GM23338 (cell line): Measurements from ENCODE around the gene DTNBP1. TPM values are rescaled to one million over a fixed set of nuclear protein-coding genes. Genes with fewer than 3 reads are reported as not detected.

Source experiments
- ATAC-seq: fragments of 200-7000 bp; cut with Tn5 transposase; 3 replicates; pipeline ENCODE4 v1.9.1; 2020
- DNase-seq: peaks from one replicate; pipeline ENCODE4 v3.0.0-alpha.2; 2015; ENCODE audit warnings: low spot score
- H2AFZ ChIP-seq: fragments of 200-600 bp; sonication (generic); 2 replicates; pipeline ENCODE4 v1.8.0; 2016; ENCODE audit warnings: antibody characterized with exemption, mild to moderate bottlenecking, moderate library complexity
- H3F3A ChIP-seq: fragments of 200-600 bp; sonication (generic); replicated peaks from 2 replicates; pipeline ENCODE4 v1.8.0; 2017; ENCODE audit warnings: antibody characterized with exemption, mixed run types, low read depth
- H3K27ac ChIP-seq: fragments of 200-600 bp; sonication (generic); 2 replicates; pipeline ENCODE4 v1.6.1; 2016; ENCODE audit warnings: low read depth
- H3K27me3 ChIP-seq: fragments of 200-600 bp; sonication (generic); 2 replicates; pipeline ENCODE4 v1.8.0; 2016; ENCODE audit warnings: mild to moderate bottlenecking, mixed run types, moderate library complexity; ENCODE audit not compliant: insufficient read depth
- H3K36me3 ChIP-seq: fragments of 200-600 bp; sonication (generic); 2 replicates; pipeline ENCODE4 v1.8.0; 2016; ENCODE audit warnings: mild to moderate bottlenecking; ENCODE audit not compliant: insufficient read depth
- H3K4me1 ChIP-seq: fragments of 200-600 bp; sonication (generic); 2 replicates; pipeline ENCODE4 v1.8.0; 2016; ENCODE audit warnings: mild to moderate bottlenecking, moderate library complexity; ENCODE audit not compliant: insufficient read depth
- H3K4me2 ChIP-seq: fragments of 200-600 bp; sonication (generic); 2 replicates; pipeline ENCODE4 v1.7.1; 2017; ENCODE audit warnings: mixed run types
- H3K4me3 ChIP-seq: fragments of 200-600 bp; sonication (generic); 2 replicates; pipeline ENCODE4 v1.6.1; 2016; ENCODE audit warnings: mixed run types
- H3K79me2 ChIP-seq: fragments of 200-600 bp; sonication (generic); replicated peaks from 2 replicates; pipeline ENCODE4 v1.8.0; 2017; ENCODE audit warnings: mild to moderate bottlenecking; ENCODE audit not compliant: insufficient read depth
- H3K9me2 ChIP-seq: fragments of 200-600 bp; sonication (generic); 2 replicates; pipeline ENCODE4 v1.8.0; 2017; ENCODE audit not compliant: insufficient read depth
- H4K20me1 ChIP-seq: fragments of 200-600 bp; sonication (generic); replicated peaks from 2 replicates; pipeline ENCODE4 v1.8.0; 2017; ENCODE audit warnings: mild to moderate bottlenecking; ENCODE audit not compliant: insufficient read depth
- H3K27ac Mint-ChIP-seq: 2 replicates; pipeline ENCODE4 v1.8.0; 2020; ENCODE audit warnings: inconsistent platforms, mild to moderate bottlenecking, moderate library complexity, mixed read lengths
- H3K27me3 Mint-ChIP-seq: 3 replicates; pipeline ENCODE4 v1.8.0; 2022; ENCODE audit warnings: low read depth, mild to moderate bottlenecking, moderate library complexity, mixed read lengths, inconsistent platforms; ENCODE audit not compliant: insufficient read depth, poor library complexity
- H3K36me3 Mint-ChIP-seq: 3 replicates; pipeline ENCODE4 v1.8.0; 2021; ENCODE audit warnings: low read depth, mild to moderate bottlenecking, inconsistent platforms, moderate library complexity, mixed read lengths
- H3K4me1 Mint-ChIP-seq: 3 replicates; pipeline ENCODE4 v1.8.0; 2020; ENCODE audit warnings: mild to moderate bottlenecking, inconsistent platforms, mixed read lengths
- H3K4me3 Mint-ChIP-seq: 3 replicates; pipeline ENCODE4 v1.8.0; 2021; ENCODE audit warnings: moderate library complexity, mild to moderate bottlenecking, inconsistent platforms, mixed read lengths
- H3K9me3 Mint-ChIP-seq: 3 replicates; pipeline ENCODE4 v1.8.0; 2020; ENCODE audit warnings: moderate library complexity, mild to moderate bottlenecking, inconsistent platforms, mixed read lengths
- EZH2 ChIP-seq: fragments of 200-600 bp; sonication (generic); IDR thresholded peaks from one replicate; pipeline ENCODE4 v1.8.0; 2017; ENCODE audit warnings: antibody characterized with exemption, mild to moderate bottlenecking, low read depth; ENCODE audit not compliant: unreplicated experiment
- JUNB ChIP-seq: IDR thresholded peaks from one replicate; pipeline ENCODE4 v1.6.1; 2016; ENCODE audit warnings: antibody characterized with exemption; ENCODE audit not compliant: unreplicated experiment
- STAT1 ChIP-seq: IDR thresholded peaks from one replicate; pipeline ENCODE4 v1.6.1; 2016; ENCODE audit warnings: antibody characterized with exemption; ENCODE audit not compliant: unreplicated experiment
- ZNF114 ChIP-seq: fragments of 250-450 bp; sonication (Bioruptor Pico); IDR thresholded peaks from 2 replicates; pipeline ENCODE4 v1.5.0; 2020; ENCODE audit warnings: mild to moderate bottlenecking, moderate library complexity
- ZNF331 ChIP-seq: fragments of 250-450 bp; sonication (Bioruptor Pico); IDR thresholded peaks from 2 replicates; pipeline ENCODE4 v1.5.0; 2020; ENCODE audit warnings: low read depth, mild to moderate bottlenecking, moderate library complexity
- polyA plus RNA-seq: library from polyadenylated mRNA; unstranded; fragments of >200 nt; fragmentation: Nextera tagmentation; extraction: Ambion mirVana; gene quantifications from 2 replicates; pipeline ENCODE4 v1.2.1, GENCODE V29; 2016
- total RNA-seq: library from RNA; depleted of rRNA; stranded (reverse); fragments of >200 nt; shearing (Covaris generic); gene quantifications from 2 replicates; pipeline ENCODE4 v1.2.3, GENCODE V29; 2014
- TF ChIP-seq, protein P1 (sequence below): fragments of 250-450 bp; sonication (Bioruptor Pico); IDR thresholded peaks from 2 replicates; pipeline ENCODE4 v1.5.0; 2020; ENCODE audit warnings: mild to moderate bottlenecking, moderate library complexity
- TF ChIP-seq, protein P2 (sequence below): IDR thresholded peaks from one replicate; pipeline ENCODE4 v1.6.1; 2018; ENCODE audit warnings: antibody characterized with exemption; ENCODE audit not compliant: unreplicated experiment
- TF ChIP-seq, protein P3 (sequence below): IDR thresholded peaks from 2 replicates; pipeline ENCODE4 v1.6.1; 2016; ENCODE audit warnings: antibody characterized with exemption

DTNBP1 gene
- total and polyA plus RNA-seq, 2 experiments from 2014 or later = 12.1 to 20.1 TPM

DNA sequence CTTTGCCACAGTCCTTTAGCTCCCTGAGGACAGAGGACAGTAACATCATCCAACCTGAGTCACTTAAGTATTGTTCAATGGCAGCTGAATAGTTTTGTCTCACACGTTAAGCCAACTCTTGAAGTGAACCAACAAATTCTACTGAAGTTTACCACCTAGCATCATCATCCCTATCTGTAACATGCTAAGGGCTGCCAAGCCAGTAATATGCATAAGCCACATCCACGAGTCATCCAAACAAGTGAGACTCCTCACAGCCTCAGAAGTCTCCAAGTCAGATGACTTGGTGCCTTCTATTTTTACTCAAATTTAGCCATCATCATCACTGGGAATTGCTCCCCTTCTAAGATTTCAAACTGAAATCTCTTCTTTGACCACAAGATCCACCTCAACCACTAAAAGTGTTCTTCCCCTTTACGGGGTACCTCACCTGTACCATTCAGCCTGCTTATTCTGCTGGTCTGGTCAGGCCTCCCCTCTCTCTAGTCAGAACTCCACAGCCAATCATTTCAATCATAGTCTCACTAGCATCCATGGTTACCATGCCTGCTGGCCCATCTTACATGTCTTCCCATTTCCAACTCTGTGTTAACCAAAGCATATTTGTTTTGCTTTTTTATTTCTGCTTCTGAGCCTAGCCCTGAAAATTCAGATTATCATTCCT, 73.7 kb downstream of the DTNBP1 start (continued):
- TF ChIP-seq, protein P1, sequence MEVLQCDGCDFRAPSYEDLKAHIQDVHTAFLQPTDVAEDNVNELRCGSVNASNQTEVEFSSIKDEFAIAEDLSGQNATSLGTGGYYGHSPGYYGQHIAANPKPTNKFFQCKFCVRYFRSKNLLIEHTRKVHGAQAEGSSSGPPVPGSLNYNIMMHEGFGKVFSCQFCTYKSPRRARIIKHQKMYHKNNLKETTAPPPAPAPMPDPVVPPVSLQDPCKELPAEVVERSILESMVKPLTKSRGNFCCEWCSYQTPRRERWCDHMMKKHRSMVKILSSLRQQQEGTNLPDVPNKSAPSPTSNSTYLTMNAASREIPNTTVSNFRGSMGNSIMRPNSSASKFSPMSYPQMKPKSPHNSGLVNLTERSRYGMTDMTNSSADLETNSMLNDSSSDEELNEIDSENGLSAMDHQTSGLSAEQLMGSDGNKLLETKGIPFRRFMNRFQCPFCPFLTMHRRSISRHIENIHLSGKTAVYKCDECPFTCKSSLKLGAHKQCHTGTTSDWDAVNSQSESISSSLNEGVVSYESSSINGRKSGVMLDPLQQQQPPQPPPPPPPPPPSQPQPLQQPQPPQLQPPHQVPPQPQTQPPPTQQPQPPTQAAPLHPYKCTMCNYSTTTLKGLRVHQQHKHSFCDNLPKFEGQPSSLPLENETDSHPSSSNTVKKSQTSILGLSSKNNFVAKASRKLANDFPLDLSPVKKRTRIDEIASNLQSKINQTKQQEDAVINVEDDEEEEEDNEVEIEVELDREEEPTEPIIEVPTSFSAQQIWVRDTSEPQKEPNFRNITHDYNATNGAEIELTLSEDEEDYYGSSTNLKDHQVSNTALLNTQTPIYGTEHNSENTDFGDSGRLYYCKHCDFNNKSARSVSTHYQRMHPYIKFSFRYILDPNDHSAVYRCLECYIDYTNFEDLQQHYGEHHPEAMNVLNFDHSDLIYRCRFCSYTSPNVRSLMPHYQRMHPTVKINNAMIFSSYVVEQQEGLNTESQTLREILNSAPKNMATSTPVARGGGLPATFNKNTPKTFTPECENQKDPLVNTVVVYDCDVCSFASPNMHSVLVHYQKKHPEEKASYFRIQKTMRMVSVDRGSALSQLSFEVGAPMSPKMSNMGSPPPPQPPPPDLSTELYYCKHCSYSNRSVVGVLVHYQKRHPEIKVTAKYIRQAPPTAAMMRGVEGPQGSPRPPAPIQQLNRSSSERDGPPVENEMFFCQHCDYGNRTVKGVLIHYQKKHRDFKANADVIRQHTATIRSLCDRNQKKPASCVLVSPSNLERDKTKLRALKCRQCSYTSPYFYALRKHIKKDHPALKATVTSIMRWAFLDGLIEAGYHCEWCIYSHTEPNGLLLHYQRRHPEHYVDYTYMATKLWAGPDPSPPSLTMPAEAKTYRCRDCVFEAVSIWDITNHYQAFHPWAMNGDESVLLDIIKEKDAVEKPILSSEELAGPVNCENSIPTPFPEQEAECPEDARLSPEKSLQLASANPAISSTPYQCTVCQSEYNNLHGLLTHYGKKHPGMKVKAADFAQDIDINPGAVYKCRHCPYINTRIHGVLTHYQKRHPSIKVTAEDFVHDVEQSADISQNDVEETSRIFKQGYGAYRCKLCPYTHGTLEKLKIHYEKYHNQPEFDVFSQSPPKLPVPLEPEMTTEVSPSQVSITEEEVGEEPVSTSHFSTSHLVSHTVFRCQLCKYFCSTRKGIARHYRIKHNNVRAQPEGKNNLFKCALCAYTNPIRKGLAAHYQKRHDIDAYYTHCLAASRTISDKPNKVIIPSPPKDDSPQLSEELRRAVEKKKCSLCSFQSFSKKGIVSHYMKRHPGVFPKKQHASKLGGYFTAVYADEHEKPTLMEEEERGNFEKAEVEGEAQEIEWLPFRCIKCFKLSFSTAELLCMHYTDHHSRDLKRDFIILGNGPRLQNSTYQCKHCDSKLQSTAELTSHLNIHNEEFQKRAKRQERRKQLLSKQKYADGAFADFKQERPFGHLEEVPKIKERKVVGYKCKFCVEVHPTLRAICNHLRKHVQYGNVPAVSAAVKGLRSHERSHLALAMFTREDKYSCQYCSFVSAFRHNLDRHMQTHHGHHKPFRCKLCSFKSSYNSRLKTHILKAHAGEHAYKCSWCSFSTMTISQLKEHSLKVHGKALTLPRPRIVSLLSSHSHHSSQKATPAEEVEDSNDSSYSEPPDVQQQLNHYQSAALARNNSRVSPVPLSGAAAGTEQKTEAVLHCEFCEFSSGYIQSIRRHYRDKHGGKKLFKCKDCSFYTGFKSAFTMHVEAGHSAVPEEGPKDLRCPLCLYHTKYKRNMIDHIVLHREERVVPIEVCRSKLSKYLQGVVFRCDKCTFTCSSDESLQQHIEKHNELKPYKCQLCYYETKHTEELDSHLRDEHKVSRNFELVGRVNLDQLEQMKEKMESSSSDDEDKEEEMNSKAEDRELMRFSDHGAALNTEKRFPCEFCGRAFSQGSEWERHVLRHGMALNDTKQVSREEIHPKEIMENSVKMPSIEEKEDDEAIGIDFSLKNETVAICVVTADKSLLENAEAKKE (CRISPR knock-in tag) = no peak
- no peak for TF ChIP-seq ZNF331 (CRISPR knock-in tag)
- no peak for TF ChIP-seq ZNF114 (CRISPR knock-in tag)
- no peak for TF ChIP-seq JUNB
- TF ChIP-seq, protein P2, sequence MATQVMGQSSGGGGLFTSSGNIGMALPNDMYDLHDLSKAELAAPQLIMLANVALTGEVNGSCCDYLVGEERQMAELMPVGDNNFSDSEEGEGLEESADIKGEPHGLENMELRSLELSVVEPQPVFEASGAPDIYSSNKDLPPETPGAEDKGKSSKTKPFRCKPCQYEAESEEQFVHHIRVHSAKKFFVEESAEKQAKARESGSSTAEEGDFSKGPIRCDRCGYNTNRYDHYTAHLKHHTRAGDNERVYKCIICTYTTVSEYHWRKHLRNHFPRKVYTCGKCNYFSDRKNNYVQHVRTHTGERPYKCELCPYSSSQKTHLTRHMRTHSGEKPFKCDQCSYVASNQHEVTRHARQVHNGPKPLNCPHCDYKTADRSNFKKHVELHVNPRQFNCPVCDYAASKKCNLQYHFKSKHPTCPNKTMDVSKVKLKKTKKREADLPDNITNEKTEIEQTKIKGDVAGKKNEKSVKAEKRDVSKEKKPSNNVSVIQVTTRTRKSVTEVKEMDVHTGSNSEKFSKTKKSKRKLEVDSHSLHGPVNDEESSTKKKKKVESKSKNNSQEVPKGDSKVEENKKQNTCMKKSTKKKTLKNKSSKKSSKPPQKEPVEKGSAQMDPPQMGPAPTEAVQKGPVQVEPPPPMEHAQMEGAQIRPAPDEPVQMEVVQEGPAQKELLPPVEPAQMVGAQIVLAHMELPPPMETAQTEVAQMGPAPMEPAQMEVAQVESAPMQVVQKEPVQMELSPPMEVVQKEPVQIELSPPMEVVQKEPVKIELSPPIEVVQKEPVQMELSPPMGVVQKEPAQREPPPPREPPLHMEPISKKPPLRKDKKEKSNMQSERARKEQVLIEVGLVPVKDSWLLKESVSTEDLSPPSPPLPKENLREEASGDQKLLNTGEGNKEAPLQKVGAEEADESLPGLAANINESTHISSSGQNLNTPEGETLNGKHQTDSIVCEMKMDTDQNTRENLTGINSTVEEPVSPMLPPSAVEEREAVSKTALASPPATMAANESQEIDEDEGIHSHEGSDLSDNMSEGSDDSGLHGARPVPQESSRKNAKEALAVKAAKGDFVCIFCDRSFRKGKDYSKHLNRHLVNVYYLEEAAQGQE = no peak

DNA sequence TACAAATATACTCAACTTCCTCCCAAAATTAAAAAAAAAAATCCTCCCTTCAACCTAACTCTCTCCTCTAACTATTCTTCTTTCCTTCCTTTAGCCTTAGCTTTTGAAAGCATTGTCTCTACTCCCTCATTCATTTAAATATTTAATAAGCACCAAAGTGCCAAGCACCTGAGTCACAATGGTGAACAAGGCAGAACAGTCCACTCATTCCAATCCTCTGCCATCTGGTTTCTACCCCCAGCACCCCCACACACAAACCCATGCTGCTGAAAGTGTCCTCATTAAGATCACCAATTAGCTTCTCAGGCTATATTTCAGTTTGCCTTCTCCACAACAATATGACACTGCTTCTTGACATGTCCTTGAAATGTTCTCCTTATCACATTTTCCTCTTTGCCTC, 76.3 kb downstream of the DTNBP1 start:
- Histone ChIP-seq H3K79me2 (no peaks in the 10 kb centered on the region), H3K36me3 (no peaks in the 10 kb centered on the region), H3K4me2 (no peak overlapping the region), H3K27ac (no peak overlapping the region; the same call in 1 of the 2 replicates), H3F3A (no peaks in the 10 kb centered on the region), H2AFZ (no peak overlapping the region), H4K20me1 (no peaks in the 10 kb centered on the region), H3K9me2 (no peaks in the 10 kb centered on the region), H3K4me3 (no peak overlapping the region), H3K27me3 (no peaks in the 10 kb centered on the region), H3K4me1 (peaks cover 5% of the 10 kb centered on the region)
- DNase-seq (no peak), ATAC-seq (no peak)
- Mint-ChIP-seq H3K4me3 (no peak overlapping the region), H3K9me3 (no peaks in the 10 kb centered on the region), H3K27me3 (no peaks in the 10 kb centered on the region), H3K4me1 (peaks cover 12% of the 10 kb centered on the region), H3K27ac (no peak overlapping the region), H3K36me3 (no peaks in the 10 kb centered on the region)
- TF ChIP-seq STAT1 (no peak), ZNF114 (CRISPR knock-in tag) (no peak), EZH2 (no peak)
- TF ChIP-seq, protein P2 = no peak
- TF ChIP-seq, protein P3, sequence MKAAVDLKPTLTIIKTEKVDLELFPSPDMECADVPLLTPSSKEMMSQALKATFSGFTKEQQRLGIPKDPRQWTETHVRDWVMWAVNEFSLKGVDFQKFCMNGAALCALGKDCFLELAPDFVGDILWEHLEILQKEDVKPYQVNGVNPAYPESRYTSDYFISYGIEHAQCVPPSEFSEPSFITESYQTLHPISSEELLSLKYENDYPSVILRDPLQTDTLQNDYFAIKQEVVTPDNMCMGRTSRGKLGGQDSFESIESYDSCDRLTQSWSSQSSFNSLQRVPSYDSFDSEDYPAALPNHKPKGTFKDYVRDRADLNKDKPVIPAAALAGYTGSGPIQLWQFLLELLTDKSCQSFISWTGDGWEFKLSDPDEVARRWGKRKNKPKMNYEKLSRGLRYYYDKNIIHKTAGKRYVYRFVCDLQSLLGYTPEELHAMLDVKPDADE = no peak
